Activated CD4-positive, alpha-beta T cell treated with anti-CD3 and anti-CD28 coated beads for 48 hours (primary cell): Measurements from ENCODE around the gene PKD2.
"Not testable (repeated sequence)": the region's sequence is repeated elsewhere in the genome, so short reads cannot be mapped to it uniquely, and the experiment has no call there.

ENCODE experiments used
- DNase-seq: peaks from one replicate; pipeline ENCODE4 v3.0.0-alpha.2; 2020

Gene PKD2

GRCh38 chr4:88122260-88122659 is 114.8 kb downstream of the PKD2 start:
- DNase-seq = not testable (repeated sequence)
